SHP77 (cell line): Measurements from ENCODE around the gene UCN2.

ENCODE experiments used
- DNase-seq, 2 experiments: peaks; one replicate each; lab custom pipeline; 2025; lab: John Stamatoyannopoulos, UW

UCN2 gene

GRCh38 chr3:48591436-48591835, 27.9 kb upstream of the UCN2 start:
- DNase-seq, result no peak

DNA sequence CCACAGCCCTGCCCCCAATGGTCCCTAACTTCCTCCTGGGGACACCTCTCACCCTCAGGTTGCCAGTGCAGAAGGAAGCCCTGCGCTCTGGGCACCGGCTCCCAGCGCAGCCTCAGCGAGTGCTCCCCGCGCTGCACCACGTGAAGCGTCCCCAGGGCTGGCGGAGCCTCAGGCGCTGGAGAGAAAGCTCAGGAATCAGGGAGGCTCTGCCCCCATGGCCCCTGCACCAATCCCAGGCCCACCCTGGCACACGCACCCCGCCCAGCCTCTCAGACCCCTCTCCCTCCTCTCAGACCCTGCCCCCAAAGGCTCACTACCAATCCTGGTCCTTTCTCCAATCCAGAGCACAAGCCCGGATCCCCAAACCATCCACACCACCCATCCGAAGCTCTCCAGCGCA, 24.6 kb upstream of the UCN2 start:
- no peak for DNase-seq

DNA sequence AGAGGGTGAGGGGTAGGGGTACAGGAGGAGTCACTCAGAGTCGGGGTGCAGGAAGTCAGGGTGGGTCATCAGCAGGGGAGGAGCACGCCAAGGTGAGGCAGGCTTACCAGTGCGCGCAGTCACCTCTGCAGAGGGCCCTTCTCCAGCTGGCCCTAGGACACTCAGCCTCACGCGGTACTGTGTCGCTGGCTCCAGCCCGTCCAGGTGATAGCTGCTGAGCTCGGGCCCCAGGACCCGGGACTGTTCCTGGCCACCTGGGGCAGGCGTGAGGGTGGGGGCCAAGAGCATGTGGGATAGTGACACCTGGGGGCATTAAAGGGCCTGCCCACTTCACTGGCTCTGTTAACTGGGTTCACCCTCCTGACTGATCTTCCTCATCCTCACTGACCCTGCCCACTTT, 24.1 kb upstream of the UCN2 start:
- DNase-seq, result no peak

DNA sequence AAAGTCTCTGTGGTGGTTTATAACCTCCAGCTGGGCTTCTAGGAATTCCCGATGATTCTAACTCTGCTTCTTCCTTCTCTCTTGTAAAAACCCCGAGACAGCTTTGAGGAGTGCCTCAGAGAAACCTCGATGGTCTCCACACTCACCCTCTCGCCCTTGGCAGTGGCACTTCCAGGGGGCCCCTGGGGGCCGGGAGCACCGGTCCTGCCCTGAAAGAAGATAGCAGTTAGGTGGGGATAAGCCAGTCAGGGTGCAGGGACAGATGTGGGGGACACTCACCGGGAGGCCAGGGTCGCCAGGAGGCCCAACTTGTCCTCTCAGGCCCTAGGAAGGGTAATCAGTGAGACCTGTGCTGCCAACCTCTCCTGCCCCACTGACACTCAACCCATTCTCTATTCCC, 21.8 kb upstream of the UCN2 start:
- DNase-seq, result no peak

GRCh38 chr3:48584836-48585235, 21.3 kb upstream of the UCN2 start:
- no peak for DNase-seq

DNA sequence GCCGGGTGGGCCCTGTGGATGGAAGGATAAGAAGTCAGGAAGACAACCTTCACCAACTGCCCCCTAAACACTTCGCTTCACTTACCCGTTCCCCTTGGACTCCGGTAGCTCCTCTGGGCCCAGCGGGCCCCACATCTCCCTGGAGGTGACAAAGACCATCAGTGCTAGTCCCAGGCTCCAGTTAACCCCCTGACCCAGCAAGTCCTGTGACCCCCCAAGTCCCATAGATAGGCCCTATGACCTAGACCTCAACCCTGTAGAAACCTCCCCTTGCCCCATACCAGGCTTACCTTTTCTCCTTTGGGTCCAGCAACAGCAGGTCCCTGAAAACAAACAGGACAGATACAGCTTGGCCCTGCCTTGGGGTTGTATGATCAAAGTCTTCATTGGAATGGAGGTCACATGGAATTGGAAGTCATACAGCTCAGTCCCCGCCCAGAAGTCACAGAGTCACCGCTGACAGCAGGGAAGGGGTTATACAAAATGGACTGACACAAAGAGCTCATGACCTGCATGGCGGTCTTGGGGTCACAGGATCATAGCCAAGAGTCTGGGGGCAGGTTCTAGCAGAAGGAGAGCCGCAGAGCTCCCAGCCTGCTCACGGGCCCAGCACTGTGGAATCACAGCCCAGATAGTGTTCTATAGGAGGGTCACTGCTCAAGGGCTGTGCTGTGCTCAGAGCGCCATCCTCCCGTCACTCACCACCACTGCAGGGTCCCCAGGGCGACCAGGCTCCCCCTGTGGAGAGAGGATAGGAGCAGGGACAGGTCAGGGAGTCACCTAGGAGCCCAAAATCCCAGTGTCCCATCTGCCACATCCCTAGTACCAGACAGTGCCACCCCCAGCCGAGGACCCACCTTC, 18.3 kb upstream of the UCN2 start:
- DNase-seq, result no peak

- no peak for DNase-seq
Measured at GRCh38 chr3:48576647-48577046, 13.1 kb upstream of the UCN2 start.

- no peak for DNase-seq
Measured at GRCh38 chr3:48575366-48575765, 11.8 kb upstream of the UCN2 start.

GRCh38 chr3:48573973-48574585, 10.5 kb upstream of the UCN2 start:
- DNase-seq, result no peak

- no peak for DNase-seq
Measured at GRCh38 chr3:48572517-48572916, 8.9 kb upstream of the UCN2 start.

GRCh38 chr3:48571938-48572337, 8.4 kb upstream of the UCN2 start:
- no peak for DNase-seq

GRCh38 chr3:48569808-48570450, 6.3 kb upstream of the UCN2 start:
- DNase-seq, result no peak

DNA sequence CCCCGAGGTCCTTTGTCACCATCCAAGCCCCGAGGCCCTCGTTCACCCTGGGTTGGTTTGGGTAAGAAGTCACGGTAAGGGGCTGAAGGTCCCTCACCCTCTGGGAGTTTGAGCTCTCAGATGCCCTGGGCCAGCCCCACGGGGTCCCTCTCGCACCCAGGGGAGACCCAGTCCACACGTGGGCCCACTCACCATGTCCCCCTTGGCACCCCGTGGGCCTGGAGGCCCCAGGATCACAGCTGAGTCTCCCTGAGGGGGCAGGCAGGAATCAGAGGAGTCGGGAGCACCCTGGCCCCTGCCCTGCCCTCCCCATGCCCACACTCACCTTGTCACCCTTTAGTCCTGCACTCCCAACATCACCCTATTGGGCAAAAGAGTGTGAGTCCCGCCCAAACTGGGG, 5.8 kb upstream of the UCN2 start:
- DNase-seq, result no peak

GRCh38 chr3:48568476-48568875, 4.9 kb upstream of the UCN2 start:
- no peak for DNase-seq

GRCh38 chr3:48567500-48567899, 3.9 kb upstream of the UCN2 start:
- no peak for DNase-seq

DNA sequence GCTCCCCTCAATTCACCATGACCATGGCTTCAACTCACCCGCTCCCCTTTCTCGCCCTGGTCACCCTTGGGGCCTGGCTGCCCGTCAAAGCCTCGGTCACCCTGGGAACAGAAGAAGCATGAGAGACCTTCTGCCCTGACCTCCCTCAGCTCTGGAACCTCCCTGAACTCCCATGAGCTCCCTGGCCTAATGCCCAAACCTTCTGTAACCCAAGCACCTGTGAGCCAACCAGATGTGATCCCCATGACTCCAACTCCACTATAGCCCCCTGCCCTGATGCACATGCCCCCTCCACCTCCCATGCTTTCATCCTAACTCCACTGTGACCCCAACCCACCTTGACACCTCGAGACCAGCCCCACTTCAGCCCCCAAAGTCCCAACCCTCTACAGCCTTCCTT, 3.5 kb upstream of the UCN2 start:
- no peak for DNase-seq

DNA sequence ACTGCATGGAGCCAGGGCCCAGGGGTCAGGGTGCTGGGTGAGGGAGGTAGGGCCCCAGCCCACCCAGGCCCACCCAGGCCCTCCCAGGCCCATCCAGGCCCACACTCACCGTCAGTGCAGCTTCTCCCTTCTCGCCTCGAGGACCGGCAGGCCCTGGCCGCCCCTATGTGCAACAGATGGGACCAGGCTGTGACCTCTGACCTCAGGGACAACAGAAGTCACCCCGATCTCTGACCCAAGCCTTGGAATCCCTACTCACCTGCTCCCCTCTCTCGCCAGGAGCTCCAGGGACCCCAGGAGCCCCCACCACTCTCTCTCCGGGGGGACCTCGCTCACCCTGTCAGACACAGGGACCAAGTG, 2.8 kb upstream of the UCN2 start:
- no peak for DNase-seq

DNA sequence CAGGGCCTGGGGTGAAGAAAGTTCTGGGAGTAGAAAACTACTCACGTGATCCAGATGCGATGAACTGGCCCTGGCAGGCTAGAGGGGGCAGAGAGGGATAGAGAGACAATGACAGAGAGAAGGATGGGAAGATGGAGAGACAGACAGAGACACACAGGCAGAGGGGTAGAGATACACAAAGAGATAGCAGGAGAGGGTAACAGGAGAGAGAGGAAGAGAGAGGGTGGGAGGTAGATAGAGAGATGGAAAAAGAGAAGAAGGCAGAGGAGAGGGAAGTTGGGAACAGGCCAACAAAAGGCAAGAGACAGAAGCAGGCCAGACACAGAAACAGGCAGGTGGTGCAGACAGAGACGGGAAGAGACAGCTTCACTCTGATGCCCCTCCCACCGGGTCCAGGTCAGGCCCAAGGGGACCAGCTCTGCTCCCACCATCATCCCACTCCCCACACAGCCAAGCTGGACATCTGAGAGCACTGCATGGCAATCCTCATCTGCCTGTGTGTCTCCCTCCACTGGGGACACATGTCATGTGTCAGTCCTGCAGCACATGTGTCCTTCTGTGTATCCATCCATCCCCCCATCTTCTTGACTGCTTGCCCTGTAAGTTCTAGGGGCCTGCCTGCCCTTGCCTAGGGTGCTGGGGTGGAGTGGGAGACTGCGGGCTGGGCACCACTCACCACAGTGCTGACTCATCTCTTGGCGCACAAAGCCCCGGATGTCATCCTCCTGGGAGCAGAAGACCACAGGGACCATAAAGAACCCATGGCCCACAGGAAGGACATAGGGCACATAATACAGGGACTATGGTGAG, 2.2 kb upstream of the UCN2 start:
- peak; percentile 37 to 48 for DNase-seq

GRCh38 chr3:48565186-48565585, 1.6 kb upstream of the UCN2 start:
- no peak for DNase-seq

- no peak for DNase-seq
Measured at GRCh38 chr3:48564667-48565066, 1.1 kb upstream of the UCN2 start.

DNA sequence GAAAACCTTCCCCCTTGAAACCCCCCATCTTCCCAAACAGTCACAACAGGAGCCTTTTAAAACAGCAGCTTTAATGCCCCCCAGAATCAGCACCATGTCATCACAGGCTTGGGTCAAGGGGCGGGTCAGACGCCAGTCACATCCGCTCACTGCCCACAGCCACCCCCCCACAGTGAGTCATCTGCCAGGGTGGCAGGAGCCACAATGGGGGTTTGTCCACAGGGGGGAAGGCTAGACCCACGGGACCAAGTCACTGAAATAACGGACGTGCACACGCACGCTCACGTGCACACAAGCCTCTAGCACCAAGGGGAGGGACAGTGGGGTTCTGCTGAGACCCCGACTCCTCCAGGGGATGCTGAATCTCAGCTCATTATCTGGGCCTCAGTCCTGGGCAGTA, 441 bp upstream of the UCN2 start:
- DNase-seq, result peak in 1 of 2 experiments; percentile 20

- no peak for DNase-seq
Measured at GRCh38 chr3:48562367-48563095, 1.1 kb downstream of the UCN2 start.
